ENCODE results near the gene DBN1.
A peak's percentile ranks its signal among the peaks of the same experiment; 100 is the strongest.

The DBN1 gene

DNA sequence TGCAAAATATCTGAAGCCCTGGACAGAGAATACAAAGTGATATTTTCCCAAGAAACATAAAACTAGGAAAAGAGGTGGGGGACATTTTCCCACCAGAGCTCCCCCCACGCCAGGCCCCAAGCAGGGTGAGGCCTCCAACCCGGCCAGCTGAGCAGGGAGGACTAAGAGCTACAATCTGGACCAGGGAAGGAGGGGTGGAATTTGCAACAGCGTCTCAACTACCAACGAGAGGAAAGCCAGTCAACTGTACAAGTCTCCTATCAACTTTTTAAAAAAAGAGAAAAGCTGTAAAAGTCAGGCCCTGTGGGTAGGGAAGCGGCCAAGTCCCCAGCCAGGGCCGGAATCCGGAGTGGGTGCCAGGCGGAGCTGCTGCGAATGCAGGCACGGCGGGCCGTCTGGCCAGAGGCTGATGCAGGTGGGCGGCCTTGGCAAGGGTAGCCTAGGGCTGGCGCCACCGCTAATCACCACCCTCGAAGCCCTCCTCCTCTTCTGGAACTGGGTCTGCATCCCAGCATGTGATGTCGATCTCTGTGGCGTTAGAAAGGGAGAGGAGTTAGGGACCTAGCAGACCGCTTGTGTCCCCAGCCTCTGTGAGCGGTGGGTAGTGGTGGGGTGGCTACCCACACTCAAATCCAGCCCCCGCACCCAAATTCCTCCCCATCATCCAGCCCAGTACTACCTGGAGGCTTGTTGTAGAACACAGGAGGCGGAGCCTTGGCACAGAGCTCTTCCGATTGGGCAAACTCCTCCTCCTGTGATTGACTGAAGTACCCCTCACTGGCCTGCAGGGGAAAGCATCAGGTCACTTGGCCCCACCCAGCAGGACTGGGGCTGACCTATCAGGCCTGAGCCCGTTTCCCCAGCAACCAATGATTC lies 16.2 kb downstream of the DBN1 start:
- DNase-seq (ENCODE audit: low read depth, low spot score) = peak; percentile 97
- in situ Hi-C loops (cut with HindIII; ENCODE audit: low sequenced_read_pairs) = no loop called here
- TF ChIP-seq, protein P1, sequence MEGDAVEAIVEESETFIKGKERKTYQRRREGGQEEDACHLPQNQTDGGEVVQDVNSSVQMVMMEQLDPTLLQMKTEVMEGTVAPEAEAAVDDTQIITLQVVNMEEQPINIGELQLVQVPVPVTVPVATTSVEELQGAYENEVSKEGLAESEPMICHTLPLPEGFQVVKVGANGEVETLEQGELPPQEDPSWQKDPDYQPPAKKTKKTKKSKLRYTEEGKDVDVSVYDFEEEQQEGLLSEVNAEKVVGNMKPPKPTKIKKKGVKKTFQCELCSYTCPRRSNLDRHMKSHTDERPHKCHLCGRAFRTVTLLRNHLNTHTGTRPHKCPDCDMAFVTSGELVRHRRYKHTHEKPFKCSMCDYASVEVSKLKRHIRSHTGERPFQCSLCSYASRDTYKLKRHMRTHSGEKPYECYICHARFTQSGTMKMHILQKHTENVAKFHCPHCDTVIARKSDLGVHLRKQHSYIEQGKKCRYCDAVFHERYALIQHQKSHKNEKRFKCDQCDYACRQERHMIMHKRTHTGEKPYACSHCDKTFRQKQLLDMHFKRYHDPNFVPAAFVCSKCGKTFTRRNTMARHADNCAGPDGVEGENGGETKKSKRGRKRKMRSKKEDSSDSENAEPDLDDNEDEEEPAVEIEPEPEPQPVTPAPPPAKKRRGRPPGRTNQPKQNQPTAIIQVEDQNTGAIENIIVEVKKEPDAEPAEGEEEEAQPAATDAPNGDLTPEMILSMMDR (IDR thresholded peaks at IDR 0.05; ENCODE audit: low read depth, low read length) = peak; percentile 64
- H3K4me3 ChIP-seq (ENCODE audit: low read depth, low read length) = no peak overlapping the region

DNA sequence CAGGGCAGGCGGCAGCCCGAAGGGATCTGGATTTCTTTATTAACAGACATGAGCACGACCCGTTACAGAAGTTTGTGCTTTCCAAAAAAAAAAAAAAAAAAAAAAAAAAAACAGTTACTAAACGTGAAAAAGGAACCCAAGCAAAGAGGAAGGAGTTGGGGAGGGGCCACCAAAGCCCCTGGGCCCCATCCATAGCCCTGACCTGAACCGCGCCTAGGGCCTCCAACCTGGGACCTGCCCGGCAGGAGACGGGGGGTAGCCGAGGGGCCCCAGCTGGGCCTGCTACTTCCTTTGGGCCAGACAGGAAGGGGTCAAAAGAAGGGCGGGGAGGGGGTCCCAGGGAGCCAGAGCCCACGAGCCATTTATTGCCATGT lies 16.9 kb downstream of the DBN1 start:
- H3K4me3 ChIP-seq (ENCODE audit: low read depth, low read length) = no peak overlapping the region
- in situ Hi-C loops (cut with HindIII; ENCODE audit: low sequenced_read_pairs) = no loop called here
- TF ChIP-seq, protein P1 (IDR thresholded peaks at IDR 0.05; ENCODE audit: low read depth, low read length) = no peak
- no peak for DNase-seq (ENCODE audit: low read depth, low spot score)

DNA sequence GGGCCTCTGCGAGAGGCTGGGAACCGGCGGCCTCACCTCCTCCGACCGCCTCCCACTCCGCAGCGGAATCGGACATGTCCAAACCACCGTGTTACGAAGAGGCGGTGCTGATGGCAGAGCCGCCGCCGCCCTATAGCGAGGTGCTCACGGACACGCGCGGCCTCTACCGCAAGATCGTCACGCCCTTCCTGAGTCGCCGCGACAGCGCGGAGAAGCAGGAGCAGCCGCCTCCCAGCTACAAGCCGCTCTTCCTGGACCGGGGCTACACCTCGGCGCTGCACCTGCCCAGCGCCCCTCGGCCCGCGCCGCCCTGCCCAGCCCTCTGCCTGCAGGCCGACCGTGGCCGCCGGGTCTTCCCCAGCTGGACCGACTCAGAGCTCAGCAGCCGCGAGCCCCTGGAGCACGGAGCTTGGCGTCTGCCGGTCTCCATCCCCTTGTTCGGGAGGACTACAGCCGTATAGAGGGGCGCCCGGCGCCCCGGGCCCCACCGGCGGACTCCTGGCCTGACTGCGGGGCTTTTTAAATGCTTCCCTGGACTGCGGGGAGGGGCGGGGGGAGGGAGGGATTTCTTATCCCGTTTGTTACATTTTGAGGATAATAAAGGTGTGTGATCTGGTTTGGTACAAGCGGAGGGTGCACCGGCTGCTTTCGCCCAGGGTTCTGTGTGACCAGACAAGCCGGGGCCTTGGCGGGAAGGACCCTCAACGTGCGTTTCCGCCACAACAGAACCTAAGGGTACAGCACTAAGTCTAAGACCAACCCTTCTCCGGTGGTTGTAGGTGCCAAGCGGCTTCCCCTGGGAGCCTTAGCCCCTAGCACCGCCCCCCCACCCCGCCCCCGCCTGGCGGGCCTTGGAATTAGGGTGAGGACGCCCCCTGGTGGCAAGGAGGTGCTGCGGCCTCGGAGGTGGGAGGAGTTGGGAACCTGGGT lies 17.5 kb downstream of the DBN1 start:
- DNase-seq (ENCODE audit: low read depth, low spot score) = peak; percentile 92
- in situ Hi-C loops (cut with HindIII; ENCODE audit: low sequenced_read_pairs) = no loop called here
- H3K4me3 ChIP-seq (ENCODE audit: low read depth, low read length) = peak overlapping the region; percentile 9
- TF ChIP-seq, protein P1 (IDR thresholded peaks at IDR 0.05; ENCODE audit: low read depth, low read length) = peak; percentile 96

DNA sequence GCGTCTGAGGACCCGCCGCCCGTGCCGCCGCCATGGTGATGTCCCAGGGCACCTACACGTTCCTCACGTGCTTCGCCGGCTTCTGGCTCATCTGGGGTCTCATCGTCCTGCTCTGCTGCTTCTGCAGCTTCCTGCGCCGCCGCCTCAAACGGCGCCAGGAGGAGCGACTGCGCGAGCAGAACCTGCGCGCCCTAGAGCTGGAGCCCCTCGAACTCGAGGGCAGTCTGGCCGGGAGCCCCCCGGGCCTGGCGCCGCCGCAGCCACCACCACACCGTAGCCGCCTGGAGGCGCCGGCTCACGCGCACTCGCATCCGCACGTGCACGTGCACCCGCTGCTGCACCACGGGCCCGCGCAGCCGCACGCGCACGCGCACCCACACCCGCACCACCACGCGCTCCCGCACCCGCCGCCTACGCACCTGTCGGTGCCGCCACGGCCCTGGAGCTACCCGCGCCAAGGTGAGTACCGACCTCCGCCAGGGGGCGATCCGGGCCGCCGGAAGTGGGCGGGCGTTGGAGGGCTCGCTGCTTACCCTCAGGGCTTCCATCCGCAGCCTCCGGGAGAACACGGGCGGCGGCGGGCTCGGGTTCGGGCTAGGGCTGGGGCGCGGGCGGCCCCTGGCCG lies 18.3 kb downstream of the DBN1 start:
- peak overlapping the region; percentile 27 for H3K4me3 ChIP-seq (ENCODE audit: low read depth, low read length)
- in situ Hi-C loops (cut with HindIII; ENCODE audit: low sequenced_read_pairs) = no loop called here
- DNase-seq (ENCODE audit: low read depth, low spot score) = peak; percentile 71
- TF ChIP-seq, protein P1 (IDR thresholded peaks at IDR 0.05; ENCODE audit: low read depth, low read length) = peak; percentile 63

DNA sequence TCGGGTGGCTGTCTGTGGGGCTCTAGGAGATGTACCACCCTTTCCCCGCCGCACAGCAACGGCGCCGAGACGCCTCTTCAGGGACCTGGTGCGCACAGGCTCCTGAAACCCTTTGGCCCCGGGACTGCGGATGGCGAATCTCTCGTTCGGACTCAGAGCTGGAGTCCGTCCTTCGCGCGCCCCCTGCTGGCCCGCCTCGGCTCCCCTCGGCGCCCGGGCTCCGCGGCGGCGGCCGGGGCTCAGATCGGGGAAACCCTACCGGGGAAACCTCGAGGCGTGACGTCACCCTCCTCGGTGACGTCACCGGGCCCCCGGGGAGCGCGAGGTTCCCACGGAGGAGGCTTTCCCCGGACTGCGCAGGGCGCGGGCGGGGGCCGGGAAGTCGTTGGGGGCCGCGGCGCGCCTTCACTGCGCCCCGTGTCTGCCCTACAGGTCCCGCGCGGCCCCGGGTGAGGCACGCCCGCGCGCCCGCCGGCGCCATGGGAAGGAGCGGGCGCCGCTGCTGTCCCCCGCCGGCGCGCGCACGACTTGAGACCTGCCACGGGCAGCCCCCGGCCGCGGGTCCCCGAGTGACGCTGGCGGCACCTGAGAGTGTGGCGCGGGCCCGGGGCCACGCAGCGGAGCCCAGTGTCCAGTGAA lies 18.9 kb downstream of the DBN1 start:
- peak overlapping the region; percentile 27 for H3K4me3 ChIP-seq (ENCODE audit: low read depth, low read length)
- peak; percentile 89 for DNase-seq (ENCODE audit: low read depth, low spot score)
- in situ Hi-C loops (cut with HindIII; ENCODE audit: low sequenced_read_pairs) = no loop called here
- TF ChIP-seq, protein P1 (IDR thresholded peaks at IDR 0.05; ENCODE audit: low read depth, low read length) = peak; percentile 79

Data from astrocyte of the spinal cord (primary cell).